ENCODE data around the gene MT1E. TPM values are rescaled to one million over a fixed set of nuclear protein-coding genes. Genes with fewer than 3 reads are reported as not detected.
A peak's percentile ranks its signal among the peaks of the same experiment; 100 is the strongest.
"Not testable (repeated sequence)": the region's sequence is repeated elsewhere in the genome, so short reads cannot be mapped to it uniquely, and the experiment has no call there.

Gene MT1E
- total and polyA plus RNA-seq, 7 donors: 82.0 to 813 (median 173) TPM

- intact Hi-C loops (cut with DNase I): no loop called here
- peak within 1 kb of the TSS; percentile 34 to 50 (median 40) for H3K4me3 ChIP-seq
- TF ChIP-seq CTCF (IDR thresholded peaks at IDR 0.05): no peak
- peak in 2 of 4 donors; percentile 20 to 35 for TF ChIP-seq POLR2AphosphoS5 (IDR thresholded peaks at IDR 0.05)
- no peak for TF ChIP-seq EP300 (IDR thresholded peaks at IDR 0.05)
- peak in 1 of 2 donors; percentile 50 for TF ChIP-seq POLR2A (IDR thresholded peaks at IDR 0.05)
- H3K9me3 ChIP-seq: no peaks in the 10 kb centered on the region
- H3K27me3 ChIP-seq: peaks cover under 1 to 61% (median 23%) of the 10 kb centered on the region in 3 donors
- H3K4me1 ChIP-seq: peaks cover 0 to 19% (median 11%) of the 10 kb centered on the region in 4 donors
- 1% methylated on average over 46 of the region's 46 CpGs for WGBS, 2 donors
- no peaks in the 10 kb centered on the region for H3K36me3 ChIP-seq
- peak; percentile 85 for DNase-seq
- H3K27ac ChIP-seq: peak within 1 kb of the TSS in 2 of 4 donors; percentile 45 to 49
These were observed 32.2 kb downstream of the MT1E start, which contains the start of gene MT1F for GRCh38 chr16:56657555-56658326. MT1F (plus strand) TSS chr16:56657959; CDS start chr16:56658059, 100 bp downstream.

- H3K4me1 ChIP-seq: peaks cover 0 to 24% (median 16%) of the 10 kb centered on the region in 4 donors
- no peaks in the 10 kb centered on the region for H3K9me3 ChIP-seq
- 16 to 29% methylated on average over 10 of the region's 10 CpGs for WGBS, 2 donors
- DNase-seq: no peak
- peak overlapping the region in 2 of 4 donors; percentile 44 to 50 for H3K4me3 ChIP-seq
- no peaks in the 10 kb centered on the region for H3K36me3 ChIP-seq
- TF ChIP-seq POLR2AphosphoS5 (IDR thresholded peaks at IDR 0.05) (no peak), CTCF (IDR thresholded peaks at IDR 0.05) (no peak), POLR2A (IDR thresholded peaks at IDR 0.05) (no peak)
- peaks cover 5 to 68% (median 30%) of the 10 kb centered on the region in 3 donors for H3K27me3 ChIP-seq
- H3K27ac ChIP-seq: peak overlapping the region in 1 of 4 donors; percentile 49
- intact Hi-C loops (cut with DNase I): no loop called here
These were observed 32.8 kb downstream of the MT1E start for GRCh38 chr16:56658327-56658875.

GRCh38 chr16:56662357-56663354 is 37.1 kb downstream of the MT1E start:
- Histone ChIP-seq H3K36me3 (no peaks in the 10 kb centered on the region), H3K27me3 (peaks cover 14 to 99% (median 62%) of the 10 kb centered on the region in 3 donors), H3K9me3 (no peaks in the 10 kb centered on the region), H3K4me1 (peaks cover 0 to 20% (median 13%) of the 10 kb centered on the region in 4 donors), H3K4me3 (no peak overlapping the region), H3K27ac (no peak overlapping the region)
- intact Hi-C loops (cut with DNase I): no loop called here
- TF ChIP-seq CTCF (IDR thresholded peaks at IDR 0.05) (no peak), EP300 (IDR thresholded peaks at IDR 0.05) (no peak), POLR2AphosphoS5 (IDR thresholded peaks at IDR 0.05) (no peak), POLR2A (IDR thresholded peaks at IDR 0.05) (no peak)
- no peak for DNase-seq
- WGBS, 2 donors: 20 to 43% methylated on average over 48 of the region's 48 CpGs

GRCh38 chr16:56664506-56664905 is 38.9 kb downstream of the MT1E start:
- WGBS, 2 donors: 95 to 96% methylated on average over 1 of the region's 1 CpG
- TF ChIP-seq POLR2AphosphoS5 (IDR thresholded peaks at IDR 0.05): no peak
- TF ChIP-seq POLR2A (IDR thresholded peaks at IDR 0.05): no peak
- no peak for TF ChIP-seq EP300 (IDR thresholded peaks at IDR 0.05)
- TF ChIP-seq CTCF (IDR thresholded peaks at IDR 0.05): no peak

GRCh38 chr16:56665286-56666261 is 40.0 kb downstream of the MT1E start:
- intact Hi-C loops (cut with DNase I); DNase-seq; H3K27ac ChIP-seq; H3K9me3 ChIP-seq; H3K4me3 ChIP-seq; H3K36me3 ChIP-seq: not testable (repeated sequence)
- Histone ChIP-seq H3K27me3 (peaks cover 14 to 99% (median 73%) of the 10 kb centered on the region in 3 donors), H3K4me1 (peaks cover 0 to 24% (median 18%) of the 10 kb centered on the region in 4 donors)
- 77 to 79% methylated on average over 8 of the region's 8 CpGs for WGBS, 2 donors

More at GRCh38 chr16:56664506-56664905, 38.9 kb downstream of the MT1E start:
- Histone ChIP-seq H3K4me3 (no peak overlapping the region), H3K27ac (no peak overlapping the region), H3K9me3 (no peaks in the 10 kb centered on the region), H3K27me3 (peaks cover 14 to 99% (median 69%) of the 10 kb centered on the region in 3 donors), H3K36me3 (no peaks in the 10 kb centered on the region), H3K4me1 (peaks cover 0 to 19% (median 17%) of the 10 kb centered on the region in 4 donors)
- DNase-seq: no peak
- intact Hi-C loops (cut with DNase I): no loop called here
